Type B pancreatic cell (in vitro differentiated cells): ENCODE measurements around the gene MYO5B. TPM values are rescaled to one million over a fixed set of nuclear protein-coding genes. Genes with fewer than 3 reads are reported as not detected.
A peak's percentile ranks its signal among the peaks of the same experiment; 100 is the strongest.

Experiments used
- DNase-seq: peaks from one replicate; pipeline ENCODE4 v3.0.0; 2021; ENCODE audit warnings: mixed read lengths; ENCODE audit not compliant: unreplicated experiment; ENCODE audit errors: extremely low spot score
- H3K27ac Mint-ChIP-seq: 2 replicates; pipeline ENCODE4 v1.8.0; 2021; ENCODE audit warnings: mild to moderate bottlenecking, mixed read lengths
- H3K27me3 Mint-ChIP-seq: 2 replicates; pipeline ENCODE4 v1.8.0; 2021; ENCODE audit warnings: mixed read lengths
- H3K36me3 Mint-ChIP-seq: 2 replicates; pipeline ENCODE4 v1.8.0; 2021; ENCODE audit warnings: mixed read lengths
- H3K4me1 Mint-ChIP-seq: one replicate; pipeline ENCODE4 v1.8.0; 2021; ENCODE audit warnings: mixed read lengths; ENCODE audit not compliant: unreplicated experiment
- H3K4me3 Mint-ChIP-seq: 2 replicates; pipeline ENCODE4 v1.8.0; 2021; ENCODE audit warnings: mild to moderate bottlenecking, mixed read lengths
- H3K9me3 Mint-ChIP-seq: 2 replicates; pipeline ENCODE4 v1.8.0; 2021; ENCODE audit warnings: mixed read lengths
- total RNA-seq: library from RNA; stranded (reverse); gene quantifications from 2 replicates; pipeline ENCODE4 v1.2.1, GENCODE V29; 2021; ENCODE audit warnings: low replicate concordance
- TF ChIP-seq, protein P1 (sequence below): fragments of 200-600 bp; sonication (generic); conservative IDR thresholded peaks from 2 replicates; pipeline ENCODE4 v1.5.0; 2021; ENCODE audit warnings: antibody characterized with exemption, mild to moderate bottlenecking

MYO5B gene
- total RNA-seq, 1 donor from 2014 or later: 51.7 TPM

DNA sequence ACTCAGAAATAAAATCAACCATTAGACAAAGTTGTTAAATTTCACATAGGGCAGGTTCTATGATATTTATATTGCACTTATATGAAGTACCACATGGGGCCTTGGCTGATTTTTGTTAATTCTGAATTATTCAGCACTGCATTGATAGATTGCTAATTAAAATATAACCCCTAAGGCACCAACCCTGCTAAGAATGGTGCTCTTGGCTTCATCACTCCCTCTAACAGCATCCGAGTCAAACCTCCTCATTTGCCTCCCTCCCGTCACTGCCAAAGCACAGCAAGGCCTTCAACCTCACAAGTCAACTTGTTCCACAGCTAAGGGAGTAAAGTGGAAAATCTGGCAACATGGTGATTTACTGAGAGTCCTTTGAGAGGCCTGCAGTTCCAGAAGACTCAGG lies 27.0 kb downstream of the MYO5B start:
- TF ChIP-seq, protein P1, sequence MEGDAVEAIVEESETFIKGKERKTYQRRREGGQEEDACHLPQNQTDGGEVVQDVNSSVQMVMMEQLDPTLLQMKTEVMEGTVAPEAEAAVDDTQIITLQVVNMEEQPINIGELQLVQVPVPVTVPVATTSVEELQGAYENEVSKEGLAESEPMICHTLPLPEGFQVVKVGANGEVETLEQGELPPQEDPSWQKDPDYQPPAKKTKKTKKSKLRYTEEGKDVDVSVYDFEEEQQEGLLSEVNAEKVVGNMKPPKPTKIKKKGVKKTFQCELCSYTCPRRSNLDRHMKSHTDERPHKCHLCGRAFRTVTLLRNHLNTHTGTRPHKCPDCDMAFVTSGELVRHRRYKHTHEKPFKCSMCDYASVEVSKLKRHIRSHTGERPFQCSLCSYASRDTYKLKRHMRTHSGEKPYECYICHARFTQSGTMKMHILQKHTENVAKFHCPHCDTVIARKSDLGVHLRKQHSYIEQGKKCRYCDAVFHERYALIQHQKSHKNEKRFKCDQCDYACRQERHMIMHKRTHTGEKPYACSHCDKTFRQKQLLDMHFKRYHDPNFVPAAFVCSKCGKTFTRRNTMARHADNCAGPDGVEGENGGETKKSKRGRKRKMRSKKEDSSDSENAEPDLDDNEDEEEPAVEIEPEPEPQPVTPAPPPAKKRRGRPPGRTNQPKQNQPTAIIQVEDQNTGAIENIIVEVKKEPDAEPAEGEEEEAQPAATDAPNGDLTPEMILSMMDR: no peak
- H3K9me3 Mint-ChIP-seq: no peaks in the 10 kb centered on the region

GRCh38 chr18:50166901-50167300 lies 28.0 kb downstream of the MYO5B start:
- TF ChIP-seq, protein P1: no peak
- Mint-ChIP-seq H3K4me1 (peaks cover 38% of the 10 kb centered on the region), H3K27ac (peak overlapping the region; percentile 31), H3K4me3 (peak overlapping the region; percentile 27), H3K27me3 (no peaks in the 10 kb centered on the region), H3K36me3 (no peaks in the 10 kb centered on the region), H3K9me3 (no peaks in the 10 kb centered on the region)
- no peak for DNase-seq

More for the DNA sequence above, 27.0 kb downstream of the MYO5B start:
- DNase-seq: no peak
- Mint-ChIP-seq H3K4me1 (peaks cover 34% of the 10 kb centered on the region), H3K27ac (peak overlapping the region; percentile 31), H3K27me3 (no peaks in the 10 kb centered on the region), H3K4me3 (no peak overlapping the region), H3K36me3 (peaks cover 4% of the 10 kb centered on the region)

GRCh38 chr18:50163505-50163904 lies 31.4 kb downstream of the MYO5B start:
- DNase-seq: no peak
- Mint-ChIP-seq H3K27ac (peak overlapping the region; percentile 100), H3K36me3 (no peaks in the 10 kb centered on the region), H3K9me3 (no peaks in the 10 kb centered on the region), H3K27me3 (no peaks in the 10 kb centered on the region), H3K4me3 (peak overlapping the region; percentile 75), H3K4me1 (peaks cover 58% of the 10 kb centered on the region)
- TF ChIP-seq, protein P1: no peak

DNA sequence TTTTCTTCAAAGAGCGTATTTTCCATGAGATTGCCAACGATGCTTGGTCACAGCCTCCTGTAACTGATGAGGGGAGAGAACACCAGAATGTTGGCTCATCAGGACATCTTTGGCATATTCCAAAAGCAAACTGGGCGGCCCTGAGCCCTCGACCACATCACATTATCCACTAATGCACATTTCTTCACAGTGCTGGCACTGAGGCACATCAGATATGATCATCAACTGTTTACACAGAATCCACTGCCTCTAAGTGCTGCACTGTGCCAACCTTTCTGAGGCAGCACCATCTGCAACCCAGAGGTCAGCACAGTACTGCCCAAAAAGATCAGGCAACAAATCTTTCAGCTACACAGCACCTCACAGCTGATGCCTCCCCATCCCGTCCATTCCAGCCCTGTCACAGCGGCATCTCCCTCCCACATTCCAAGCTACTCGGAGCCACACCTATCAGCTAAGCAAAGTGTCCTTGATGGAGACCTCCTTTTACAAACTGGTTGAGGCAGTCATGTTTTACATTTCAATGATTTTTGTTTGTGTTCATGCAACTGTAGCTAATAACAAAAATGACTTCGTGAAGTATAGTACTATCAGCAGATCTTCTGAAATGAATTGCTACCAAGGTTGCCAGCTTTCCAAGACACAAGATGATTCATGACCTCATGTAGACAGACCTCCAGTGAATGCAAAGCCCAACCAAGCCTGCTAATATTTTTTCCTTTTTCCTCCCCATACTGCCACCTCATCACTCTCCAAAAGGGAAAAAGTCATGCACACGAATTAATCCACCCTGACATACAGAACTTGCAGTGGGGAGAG lies 32.3 kb downstream of the MYO5B start:
- TF ChIP-seq, protein P1: no peak
- Mint-ChIP-seq H3K27ac (peak overlapping the region; percentile 100), H3K36me3 (no peaks in the 10 kb centered on the region), H3K4me3 (peak overlapping the region; percentile 75), H3K4me1 (peaks cover 60% of the 10 kb centered on the region), H3K27me3 (no peaks in the 10 kb centered on the region), H3K9me3 (no peaks in the 10 kb centered on the region)
- DNase-seq: no peak

DNA sequence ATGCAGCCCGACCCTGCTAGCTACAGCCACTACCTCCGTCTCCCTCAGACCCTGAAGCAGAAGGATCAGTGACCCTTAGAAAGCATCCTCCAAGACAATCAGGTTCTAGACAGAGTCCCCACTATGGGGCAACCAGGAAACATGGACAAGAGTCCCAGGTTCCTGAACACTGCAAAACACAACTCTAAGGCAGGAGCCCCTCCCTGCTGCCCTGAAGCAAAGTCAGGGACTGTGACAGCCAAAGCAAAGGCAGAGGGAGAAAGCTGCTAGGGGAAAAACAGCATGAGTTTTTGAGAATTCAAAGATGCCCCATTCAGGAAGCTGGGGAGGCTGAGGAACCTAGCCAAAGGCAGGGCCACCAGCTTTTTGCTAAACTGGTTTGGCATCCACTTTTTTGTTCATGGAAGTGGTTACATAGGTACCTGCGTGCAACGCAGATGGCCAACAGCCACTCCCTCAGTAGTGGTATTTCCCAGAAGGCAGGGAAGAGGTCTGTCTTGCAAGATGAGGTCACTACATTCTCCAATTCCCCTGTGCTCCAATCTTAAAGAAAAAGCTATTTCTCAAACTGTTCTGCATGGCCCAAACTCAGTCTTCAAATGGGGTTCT lies 33.2 kb downstream of the MYO5B start:
- H3K36me3 Mint-ChIP-seq: peaks cover 2% of the 10 kb centered on the region
- peaks cover 51% of the 10 kb centered on the region for H3K4me1 Mint-ChIP-seq
- H3K27me3 Mint-ChIP-seq: no peaks in the 10 kb centered on the region
- peak overlapping the region; percentile 100 for H3K27ac Mint-ChIP-seq
- TF ChIP-seq, protein P1: no peak
- H3K4me3 Mint-ChIP-seq: peak overlapping the region; percentile 75
- H3K9me3 Mint-ChIP-seq: no peaks in the 10 kb centered on the region
- DNase-seq: no peak
